Keratinocyte (primary cell): Measurements from ENCODE around the gene LATS2. TPM values are rescaled to one million over a fixed set of nuclear protein-coding genes. Genes with fewer than 3 reads are reported as not detected.

ENCODE experiments used
- DNase-seq: peaks from one replicate; pipeline ENCODE4 v3.0.0-alpha.2; 2011; ENCODE audit warnings: low read depth, missing footprints, low spot score
- FAIRE-seq: peaks from 2 replicates; lab custom pipeline; 2011; peaks lifted over from hg19 to GRCh38; lab: Jason Lieb, UNC
- H2AFZ ChIP-seq: 2 replicates; pipeline ENCODE4 v1.6.0; 2012; ENCODE audit warnings: low read length, control low read depth, inconsistent platforms; ENCODE audit not compliant: control insufficient read depth
- H3K27ac ChIP-seq: 2 replicates; pipeline ENCODE4 v1.5.1; 2011; ENCODE audit warnings: low read length; ENCODE audit not compliant: control insufficient read depth, insufficient read depth
- H3K27me3 ChIP-seq: 3 replicates; pipeline ENCODE4 v1.6.0; 2011; ENCODE audit warnings: low read length; ENCODE audit not compliant: control insufficient read depth, insufficient read depth; ENCODE audit errors: extremely low read depth
- H3K36me3 ChIP-seq, 2 experiments: 2 replicates in 1 of 2; 3 replicates in 1 of 2; pipeline ENCODE4 v1.5.1; 2011; ENCODE audit warnings: low read length in 2 of 2, mild to moderate bottlenecking in 1 of 2; ENCODE audit not compliant: control insufficient read depth in 2 of 2, insufficient read depth in 2 of 2; ENCODE audit errors: extremely low read depth in 1 of 2
- H3K4me1 ChIP-seq: 3 replicates; pipeline ENCODE4 v1.5.1; 2011; ENCODE audit warnings: low read length; ENCODE audit not compliant: control insufficient read depth, insufficient read depth; ENCODE audit errors: extremely low read depth
- H3K4me2 ChIP-seq: 3 replicates; pipeline ENCODE4 v1.6.0; 2011; ENCODE audit warnings: low read depth, low read length; ENCODE audit not compliant: control insufficient read depth, insufficient read depth; ENCODE audit errors: extremely low read depth
- H3K4me3 ChIP-seq, 3 experiments: fragments of 200-600 bp in 1 of 3; sonication (generic) in 1 of 3; 2 replicates in 2 of 3; 3 replicates in 1 of 3; pipeline ENCODE4 v1.5.1; 2011 to 2016; ENCODE audit warnings: low read length in 3 of 3, mild to moderate bottlenecking in 3 of 3, control low read depth in 2 of 3, inconsistent platforms in 1 of 3, low read depth in 1 of 3, mixed read lengths in 1 of 3, mixed run types in 1 of 3, moderate library complexity in 1 of 3; ENCODE audit not compliant: control insufficient read depth in 2 of 3, insufficient read depth in 2 of 3; ENCODE audit errors: extremely low read depth in 1 of 3
- H3K79me2 ChIP-seq: 2 replicates; pipeline ENCODE4 v1.6.0; 2012; ENCODE audit warnings: low read length; ENCODE audit not compliant: control insufficient read depth, insufficient read depth
- H3K9ac ChIP-seq: 3 replicates; pipeline ENCODE4 v1.6.0; 2011; ENCODE audit warnings: low read length; ENCODE audit not compliant: control insufficient read depth, insufficient read depth; ENCODE audit errors: extremely low read depth
- H3K9me1 ChIP-seq: 3 replicates; pipeline ENCODE4 v1.6.0; 2011; ENCODE audit warnings: low read length; ENCODE audit not compliant: control insufficient read depth, insufficient read depth; ENCODE audit errors: extremely low read depth
- H3K9me3 ChIP-seq: 2 replicates; pipeline ENCODE4 v1.5.1; 2012; ENCODE audit warnings: low read depth, low read length; ENCODE audit not compliant: control insufficient read depth
- H4K20me1 ChIP-seq: 3 replicates; pipeline ENCODE4 v1.6.0; 2011; ENCODE audit warnings: low read length; ENCODE audit not compliant: control insufficient read depth, insufficient read depth; ENCODE audit errors: extremely low read depth
- CTCF ChIP-seq, 3 experiments: IDR thresholded peaks in 1 of 3; conservative IDR thresholded peaks in 1 of 3; optimal IDR thresholded peaks in 1 of 3; 2 replicates in 2 of 3; 3 replicates in 1 of 3; pipeline versions ENCODE3 to v1.5.1; 2011; ENCODE audit warnings: low read length in 3 of 3, mild to moderate bottlenecking in 3 of 3, moderate library complexity in 2 of 3, control low read depth in 1 of 3, inconsistent platforms in 1 of 3; ENCODE audit not compliant: insufficient read depth in 2 of 3; ENCODE audit errors: extremely low read depth in 1 of 3
- EZH2 ChIP-seq: IDR thresholded peaks from one replicate; pipeline ENCODE4 v1.6.1; 2012; ENCODE audit warnings: inconsistent platforms, mild to moderate bottlenecking, low read length, moderate library complexity
- dilution Hi-C: fragments of 300-500 bp; cut with MboI; formaldehyde crosslinking; loops from one replicate; pipeline ENCODE4 v1.7.0; 2020; ENCODE audit warnings: low sequenced_read_pairs; ENCODE audit not compliant: extremely low pct_ligation_motif_present
- polyA plus RNA-seq, 5 experiments: library from polyadenylated mRNA; depleted of rRNA in 3 of 5; stranded (reverse) in 3 of 5; stranded (forward) in 1 of 5; unstranded in 1 of 5; fragments of >200 nt; gene quantifications; 1 replicate in 1 of 5; 2 replicates in 3 of 5; 3 replicates in 1 of 5; pipeline versions ENCODE4 v1.2.1 to v1.2.3, GENCODE V29; 2011 to 2012; ENCODE audit warnings: missing spikeins in 2 of 5, low read depth in 1 of 5, low replicate concordance in 1 of 5

LATS2 gene
- polyA plus RNA-seq, 1 donor (not counting 4 experiments of a cell fraction or from before 2014, with no cell fraction given) = 6.7 TPM

DNA sequence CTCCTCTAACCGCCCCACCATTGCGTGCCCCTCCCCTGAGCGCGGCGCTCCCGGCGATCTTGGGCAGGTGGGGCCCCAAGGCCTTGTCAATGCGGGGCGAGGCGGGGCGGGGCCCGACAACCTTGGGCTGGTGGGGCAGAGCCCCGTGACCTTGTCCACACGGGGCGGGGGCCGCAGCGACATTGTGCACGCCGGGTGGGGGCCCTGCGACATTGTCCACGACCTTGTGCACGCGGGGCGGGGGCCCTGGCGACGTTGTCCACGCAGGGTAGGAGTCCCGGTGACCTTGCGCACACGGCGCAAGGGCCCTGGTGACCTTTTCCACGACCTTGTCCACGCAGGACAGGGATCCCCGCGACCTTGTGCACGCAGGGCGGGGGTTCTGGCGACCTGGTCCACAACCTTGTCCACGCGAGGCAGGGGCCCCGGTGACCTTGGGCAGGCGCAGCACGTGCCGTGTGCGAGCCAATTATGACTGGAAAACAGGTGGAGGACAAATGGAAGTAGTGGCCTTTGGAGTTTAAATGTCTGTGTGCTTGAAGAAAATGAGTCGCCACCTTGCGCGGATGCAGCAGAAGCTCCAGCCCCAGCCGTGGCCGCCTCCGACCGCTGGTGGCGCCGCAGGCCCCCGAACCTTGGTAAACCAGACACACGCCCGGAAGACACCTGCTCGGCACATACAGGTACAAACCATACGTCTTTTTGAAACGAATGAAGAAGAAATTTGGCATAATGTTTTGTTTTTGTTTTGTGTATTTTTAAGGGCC is 62.6 kb downstream of the LATS2 start:
- peaks cover 49% of the 10 kb centered on the region for H3K79me2 ChIP-seq
- no peak for FAIRE-seq

GRCh38 chr13:20997301-20998161 is 63.9 kb downstream of the LATS2 start:
- H3K27ac ChIP-seq = peak overlapping the region; percentile 38
- peak; percentile 48 for FAIRE-seq

More for the DNA sequence above, 62.6 kb downstream of the LATS2 start:
- Histone ChIP-seq H2AFZ (no peak overlapping the region), H3K4me3 (no peak overlapping the region), H3K4me2 (no peak overlapping the region), H3K36me3 (peaks cover 1 to 14% of the 10 kb centered on the region in 2 experiments), H3K9ac (no peak overlapping the region), H3K27ac (no peak overlapping the region), H3K9me3 (no peaks in the 10 kb centered on the region), H3K4me1 (peaks cover 14% of the 10 kb centered on the region), H4K20me1 (peaks cover 9% of the 10 kb centered on the region), H3K9me1 (no peaks in the 10 kb centered on the region), H3K27me3 (no peaks in the 10 kb centered on the region)
- DNase-seq = no peak
- TF ChIP-seq CTCF (optimal IDR thresholded peaks at IDR 0.05 in 1 of 3, IDR thresholded peaks at IDR 0.05 in 1 of 3, conservative IDR thresholded peaks at IDR 0.05 in 1 of 3; ENCODE audit: extremely low read depth in 1 of 3, insufficient read depth in 2 of 3, low read length in 3 of 3) (no peak), EZH2 (no peak)
- dilution Hi-C loops = no loop called here

More at GRCh38 chr13:20997301-20998161, 63.9 kb downstream of the LATS2 start:
- peaks cover 13% of the 10 kb centered on the region for H4K20me1 ChIP-seq
- H2AFZ ChIP-seq = no peak overlapping the region
- H3K4me2 ChIP-seq = peak overlapping the region; percentile 41
- H3K9me1 ChIP-seq = no peaks in the 10 kb centered on the region
- H3K27me3 ChIP-seq = no peaks in the 10 kb centered on the region
- H3K79me2 ChIP-seq = peaks cover 58% of the 10 kb centered on the region
- no peak overlapping the region for H3K4me3 ChIP-seq
- peaks cover 17% of the 10 kb centered on the region for H3K4me1 ChIP-seq
- peak; percentile 33 for DNase-seq
- peak overlapping the region; percentile 15 for H3K9ac ChIP-seq
- H3K36me3 ChIP-seq = peaks cover 1 to 14% of the 10 kb centered on the region in 2 experiments
- dilution Hi-C loops = no loop called here
- H3K9me3 ChIP-seq = no peaks in the 10 kb centered on the region
- TF ChIP-seq CTCF (optimal IDR thresholded peaks at IDR 0.05 in 1 of 3, IDR thresholded peaks at IDR 0.05 in 1 of 3, conservative IDR thresholded peaks at IDR 0.05 in 1 of 3; ENCODE audit: extremely low read depth in 1 of 3, insufficient read depth in 2 of 3, low read length in 3 of 3) (no peak), EZH2 (no peak)
